GM19025 (cell line): Measurements from ENCODE around the gene CFD.

Experiments used
- ATAC-seq: cut with Tn5 transposase; IDR thresholded peaks from one replicate; pipeline ENCODE4 v1.9.1; 2021; ENCODE audit warnings: mild to moderate bottlenecking, low read depth, moderate library complexity; ENCODE audit not compliant: unreplicated experiment

CFD gene

DNA sequence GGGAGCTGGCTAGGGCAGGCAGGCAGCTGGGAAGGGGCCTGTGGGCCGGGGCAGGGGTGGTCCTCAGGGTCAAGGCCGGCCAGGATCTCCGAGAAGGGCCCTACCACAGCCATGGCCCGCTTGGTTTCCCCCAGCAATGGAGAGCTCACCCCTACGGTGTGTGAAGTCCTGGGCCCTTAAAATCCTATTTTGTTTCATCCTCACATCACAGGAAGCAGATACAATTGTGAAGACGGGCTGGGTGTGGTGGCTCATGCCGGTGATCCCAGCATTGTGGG is 42.6 kb downstream of the CFD start:
- no peak for ATAC-seq

DNA sequence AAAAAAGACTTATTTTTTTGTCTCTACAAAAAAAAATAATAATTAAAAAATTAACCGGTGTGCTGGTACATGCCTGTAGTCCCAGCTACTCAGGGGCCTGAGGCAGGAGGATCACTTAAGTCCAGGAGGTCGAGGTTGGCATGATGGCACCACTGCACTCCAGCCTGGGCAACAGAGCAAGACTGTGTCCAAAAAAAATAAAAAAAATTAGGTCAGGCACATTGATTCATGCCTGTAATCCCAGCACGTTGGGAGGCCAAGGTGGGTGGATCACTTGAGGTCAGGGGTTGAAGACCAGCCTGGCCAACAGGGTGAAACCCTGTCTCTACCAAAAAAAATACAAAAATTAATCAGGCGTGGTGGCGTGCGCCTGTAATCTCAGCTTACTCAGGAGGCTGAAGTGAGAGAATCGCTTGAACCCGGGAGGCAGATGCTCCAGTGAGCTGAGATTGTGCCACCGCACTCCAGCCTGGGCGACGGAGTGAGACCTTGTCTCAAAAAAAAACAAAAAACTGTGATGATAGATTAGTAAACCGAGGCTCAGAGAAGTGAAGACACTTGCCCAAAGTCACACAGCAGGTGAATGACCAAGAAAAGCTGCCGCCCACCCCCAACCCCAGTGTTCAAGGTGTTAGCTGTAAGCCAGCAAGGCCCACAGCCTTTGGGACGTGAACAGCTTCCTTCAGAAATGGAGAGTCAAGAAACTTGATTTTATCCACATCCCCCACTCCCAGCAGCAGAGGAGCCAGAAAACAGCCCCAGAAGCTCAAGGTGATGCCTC is 43.2 kb downstream of the CFD start:
- no peak for ATAC-seq

DNA sequence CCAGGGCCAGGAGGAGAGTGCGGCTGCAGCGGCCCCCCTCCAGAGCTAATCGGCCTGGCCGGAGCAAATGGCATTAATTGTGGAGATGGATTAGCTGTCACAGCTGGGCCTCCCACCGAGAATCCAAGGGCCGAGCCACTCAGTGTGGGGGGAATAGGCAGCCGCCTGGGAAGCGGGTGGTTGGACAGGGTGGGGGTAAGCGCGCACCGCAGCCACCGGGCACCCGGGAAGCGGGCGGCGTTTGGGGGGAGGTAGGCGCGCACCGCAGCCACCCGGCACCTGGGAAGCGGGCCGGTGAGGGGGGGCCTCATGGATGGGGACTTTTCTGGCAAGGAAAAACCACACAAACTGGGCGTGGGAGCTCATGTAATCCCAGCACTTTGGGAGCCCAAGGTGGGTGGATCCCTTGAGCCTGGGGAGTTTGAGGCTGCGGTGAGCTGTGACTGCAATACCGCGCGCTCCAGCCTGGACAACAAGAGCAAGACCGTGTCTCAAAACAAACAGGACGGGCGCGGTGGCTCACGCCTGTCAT is 43.9 kb downstream of the CFD start:
- ATAC-seq = no peak

DNA sequence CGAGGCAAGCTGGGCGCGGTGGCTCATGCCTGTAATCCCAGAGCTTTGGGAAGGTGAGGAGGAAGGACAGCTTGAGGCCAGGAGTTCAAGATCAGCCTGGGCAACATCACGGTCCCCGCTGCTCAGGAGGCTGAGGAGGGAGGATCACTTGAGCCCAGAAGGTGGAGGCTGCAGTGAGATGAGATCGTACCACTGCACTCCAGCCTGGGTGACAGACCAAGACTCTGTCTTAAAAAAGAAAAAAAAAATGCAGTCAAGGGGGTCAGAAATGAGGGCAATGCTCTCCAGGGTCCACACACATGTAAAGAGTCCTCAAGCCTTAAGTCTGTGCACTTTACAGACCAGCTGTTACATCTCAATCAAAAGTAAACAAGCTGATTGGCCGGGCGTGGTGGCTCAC is 45.1 kb downstream of the CFD start:
- no peak for ATAC-seq

DNA sequence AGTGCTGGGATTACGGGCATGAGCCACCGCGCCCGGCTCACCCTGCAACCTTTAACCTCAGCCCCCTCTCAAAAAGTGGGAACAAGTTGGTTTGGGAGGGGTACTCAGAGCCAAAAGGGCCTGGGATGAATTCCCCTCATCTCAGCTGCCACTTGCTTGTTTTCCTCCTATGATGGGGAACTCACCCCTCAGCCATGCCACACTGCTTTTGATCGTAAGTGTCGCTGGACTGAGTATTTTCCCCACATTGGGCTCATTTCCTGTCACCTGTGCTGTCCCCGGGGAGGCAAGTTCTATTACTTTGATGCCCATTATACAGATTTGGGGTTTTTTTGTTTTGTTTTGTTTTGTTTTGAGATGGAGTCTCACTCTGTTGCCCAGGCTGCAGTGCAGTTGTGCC is 47.0 kb downstream of the CFD start:
- ATAC-seq = no peak

DNA sequence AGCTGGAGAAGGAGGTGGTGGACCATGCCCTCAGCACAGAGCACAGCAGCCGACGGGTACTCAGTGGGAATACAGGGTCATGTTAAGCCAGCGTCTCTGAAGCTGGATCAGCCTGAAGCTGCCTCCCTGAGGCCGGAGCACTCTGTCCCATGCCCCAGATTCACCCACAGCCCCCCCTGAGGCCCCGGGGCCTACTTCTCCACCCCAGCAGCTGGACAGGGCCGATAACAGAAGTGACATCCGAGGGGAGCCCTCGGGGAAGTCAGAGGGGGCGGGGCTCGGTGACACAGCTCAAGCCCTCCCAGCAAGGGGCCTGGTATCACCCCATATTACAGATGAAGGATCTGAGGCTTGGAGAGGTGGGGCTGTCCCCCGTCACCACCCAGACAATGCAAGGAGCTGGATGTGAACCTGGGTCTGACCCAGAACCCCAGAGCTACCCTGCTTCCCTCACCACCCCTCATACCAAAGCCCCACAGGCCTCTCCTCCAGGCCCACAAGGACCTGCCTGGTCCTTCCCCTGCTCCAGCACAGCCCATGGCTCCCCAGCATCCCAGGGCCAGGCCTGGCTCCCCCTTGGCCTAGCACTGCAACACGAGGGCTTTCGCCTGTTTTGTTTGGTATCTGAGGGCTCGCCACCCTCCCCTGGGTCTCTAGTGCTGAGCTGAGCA is 47.9 kb downstream of the CFD start:
- no peak for ATAC-seq

DNA sequence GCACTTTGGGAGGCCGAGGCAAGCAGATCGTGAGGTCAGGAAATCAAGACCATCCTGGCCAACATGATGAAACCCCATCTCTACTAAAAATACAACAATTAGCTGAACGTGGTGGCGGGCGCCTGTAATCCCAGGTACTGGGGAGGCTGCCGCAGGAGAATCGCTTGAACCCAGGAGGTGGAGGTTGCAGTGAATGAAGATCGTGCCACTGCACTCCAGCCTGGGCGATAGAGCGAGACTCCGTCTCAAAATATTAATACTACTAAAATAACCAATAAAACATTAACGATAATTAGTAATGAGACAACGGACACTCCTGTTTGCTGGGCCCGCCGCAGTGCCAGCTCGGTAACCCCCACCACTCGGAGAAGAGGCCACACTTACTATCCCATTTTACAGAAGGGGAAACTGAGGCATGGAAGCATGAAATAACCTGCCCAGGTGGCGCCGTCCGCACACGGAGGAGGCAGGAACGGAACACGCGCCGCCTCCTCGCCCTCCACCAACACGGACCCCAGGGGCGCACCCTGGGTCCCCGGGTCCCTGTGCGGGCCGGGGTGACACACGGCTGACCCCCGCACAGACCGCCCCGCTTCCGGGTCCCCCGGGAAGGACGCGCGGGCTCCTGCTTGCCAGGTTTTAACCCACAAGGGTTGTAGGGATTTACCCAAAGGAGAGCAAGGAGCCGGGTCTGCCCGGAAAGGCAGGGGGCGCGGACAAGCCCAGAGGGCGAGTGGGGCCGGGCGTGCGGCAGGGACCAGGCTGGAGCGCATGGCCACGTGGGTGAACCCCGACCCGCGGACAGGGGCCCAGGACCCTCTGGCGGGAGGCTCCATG is 52.0 kb downstream of the CFD start:
- no peak for ATAC-seq

DNA sequence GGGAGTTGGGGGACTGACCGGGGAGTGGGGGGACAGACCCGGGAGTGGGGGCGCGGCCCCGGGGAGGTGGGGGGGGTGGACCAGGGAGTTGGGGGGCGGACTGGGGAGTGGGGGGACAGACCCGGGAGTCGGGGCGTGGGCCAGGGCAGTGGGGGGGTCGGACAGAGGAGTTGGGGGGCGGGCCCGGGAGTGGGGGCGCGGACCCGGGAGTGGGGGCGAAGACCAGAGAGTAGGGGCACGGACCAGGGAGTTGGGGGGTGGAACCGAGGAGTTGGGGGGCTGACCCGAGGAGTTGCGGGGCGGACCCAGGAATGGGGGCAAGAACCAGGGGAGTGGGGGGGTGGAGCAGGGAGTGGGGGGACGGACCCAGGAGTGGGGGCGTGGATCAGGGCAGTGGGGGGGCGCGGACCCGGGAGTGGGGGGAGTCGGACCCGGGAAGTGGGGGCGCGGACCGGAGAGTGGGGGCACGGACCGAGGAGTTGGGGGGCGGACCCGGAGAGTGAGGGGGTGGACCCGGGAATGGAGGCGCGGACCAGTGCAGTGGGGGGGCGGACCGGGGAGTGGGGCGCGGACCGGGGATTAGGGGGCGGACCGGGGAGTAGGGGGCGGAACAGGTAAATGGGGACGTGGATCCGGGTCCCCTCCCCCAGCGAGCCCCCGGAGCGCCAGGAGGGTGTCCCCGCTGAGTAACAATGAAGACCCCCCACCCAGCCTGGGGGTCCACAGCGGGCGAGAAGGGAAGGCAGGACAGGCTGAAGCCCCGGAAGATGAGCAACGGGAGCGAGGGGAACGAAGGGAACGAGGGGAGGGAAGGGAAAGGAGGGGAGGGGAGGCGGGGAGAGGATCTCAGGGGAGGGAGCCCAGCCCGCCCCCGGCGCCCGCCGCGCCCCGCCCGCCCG is 53.0 kb downstream of the CFD start:
- no peak for ATAC-seq
